NT2/D1 (cell line): ENCODE results near the gene NPLOC4.

Source experiments
- DNase-seq: peaks from one replicate; pipeline ENCODE4 v3.0.0-alpha.2; 2011; ENCODE audit warnings: low read depth, low spot score
- H3K27me3 ChIP-seq: 2 replicates; pipeline ENCODE4 v1.6.0; 2011; ENCODE audit warnings: mild to moderate bottlenecking; ENCODE audit not compliant: insufficient read length, insufficient read depth
- H3K36me3 ChIP-seq: 2 replicates; pipeline ENCODE4 v1.6.1; 2011; ENCODE audit warnings: mild to moderate bottlenecking, low read length, mixed read lengths; ENCODE audit not compliant: insufficient read depth, insufficient read length
- H3K4me1 ChIP-seq: 2 replicates; pipeline ENCODE4 v1.5.1; 2011; ENCODE audit not compliant: insufficient read depth, insufficient read length
- H3K4me3 ChIP-seq: 2 replicates; pipeline ENCODE4 v1.5.1; 2011; ENCODE audit warnings: low read depth; ENCODE audit not compliant: insufficient read length
- H3K9ac ChIP-seq: 2 replicates; pipeline ENCODE4 v1.6.0; 2011; ENCODE audit warnings: low read depth; ENCODE audit not compliant: insufficient read length
- H3K9me3 ChIP-seq: 2 replicates; pipeline ENCODE4 v1.5.1; 2011; ENCODE audit warnings: mild to moderate bottlenecking, low read length; ENCODE audit not compliant: insufficient read depth
- SUZ12 ChIP-seq: IDR thresholded peaks from 2 replicates; pipeline ENCODE4 v1.6.1; 2011; ENCODE audit not compliant: insufficient read length, insufficient read depth; ENCODE audit errors: extremely low read depth
- YY1 ChIP-seq: IDR thresholded peaks from 2 replicates; pipeline ENCODE4 v1.6.1; 2011; ENCODE audit not compliant: insufficient read length, insufficient read depth
- ZNF274 ChIP-seq: IDR thresholded peaks from 2 replicates; pipeline ENCODE4 v1.6.1; 2011; ENCODE audit warnings: mild to moderate bottlenecking, low read depth, low read length

Gene NPLOC4

DNA sequence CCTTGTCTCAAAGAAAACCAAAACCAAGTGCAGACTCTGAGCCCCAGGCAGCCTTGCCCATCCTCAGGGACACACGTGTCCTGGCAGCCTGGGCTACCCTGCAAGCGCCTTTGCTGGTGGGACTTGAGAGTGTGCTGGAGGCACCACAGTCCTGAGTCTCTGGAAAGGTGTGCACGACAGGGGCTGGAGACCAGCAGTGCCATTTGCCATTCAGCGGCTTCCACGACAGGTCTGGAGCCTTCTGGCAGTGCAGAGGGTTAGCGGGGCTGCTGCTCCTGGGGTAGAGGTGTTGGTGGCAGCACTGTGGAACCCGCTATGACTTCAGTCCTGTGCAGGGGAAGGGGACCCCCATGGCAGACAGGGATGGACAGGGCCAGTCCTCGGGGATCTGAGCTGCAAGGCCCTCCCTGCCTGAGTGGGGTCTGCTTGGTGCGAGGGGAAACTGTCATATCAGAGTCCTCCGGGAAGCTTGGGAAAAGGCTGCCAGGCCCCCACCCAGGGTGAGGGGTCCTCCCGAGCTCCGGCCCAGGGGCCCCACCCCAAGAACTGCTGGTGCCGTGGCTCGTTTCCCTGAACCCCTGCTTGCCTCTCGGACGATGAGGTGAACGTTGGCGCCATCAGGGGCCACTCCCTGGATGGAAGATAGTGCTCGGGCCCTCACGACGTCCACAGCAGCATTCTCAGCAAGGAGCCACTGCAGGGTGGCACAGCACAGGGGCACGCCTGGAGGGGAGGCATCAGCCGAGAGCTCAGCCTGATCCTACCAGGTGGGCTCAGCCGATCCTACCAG is 91.6 kb downstream of the NPLOC4 start:
- Histone ChIP-seq H3K9me3 (no peaks in the 10 kb centered on the region), H3K36me3 (peaks cover 91% of the 10 kb centered on the region)
- no peak for TF ChIP-seq YY1
- no peak for TF ChIP-seq ZNF274
- TF ChIP-seq SUZ12 = no peak

DNA sequence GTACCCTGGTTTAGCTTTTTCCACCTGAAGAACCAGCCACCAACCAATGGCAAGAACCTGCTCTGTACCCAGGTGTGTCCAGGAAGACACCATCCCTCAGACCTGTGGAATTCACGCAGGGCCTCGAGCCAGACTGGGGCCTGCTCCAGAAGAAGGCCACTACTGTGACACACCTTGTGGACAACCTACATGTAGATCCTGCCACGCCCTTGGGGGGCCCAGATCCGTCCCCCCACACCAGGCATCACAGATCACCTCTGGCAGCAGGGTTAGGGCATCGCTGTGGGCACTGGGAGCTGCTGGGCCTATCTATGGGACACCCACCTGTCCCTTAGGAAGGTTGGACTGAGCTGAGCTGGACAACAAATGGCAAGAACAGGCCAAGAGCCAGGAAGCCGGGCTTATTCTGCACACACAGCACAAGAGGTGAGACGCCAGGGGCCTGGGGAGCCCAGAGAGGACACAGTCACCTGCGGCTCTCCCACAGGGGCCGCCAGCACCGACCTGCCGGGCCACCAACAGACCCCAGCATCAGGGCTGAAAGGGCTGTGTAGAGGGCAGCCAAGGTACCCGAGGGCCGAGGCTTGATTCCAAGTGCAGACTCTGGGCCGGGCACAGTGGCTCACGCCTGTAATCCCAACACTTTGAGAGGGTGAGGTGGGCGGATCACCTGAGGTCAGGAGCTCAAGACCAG is 92.5 kb downstream of the NPLOC4 start:
- Histone ChIP-seq H3K27me3 (no peaks in the 10 kb centered on the region), H3K4me3 (no peak overlapping the region), H3K36me3 (peaks cover 91% of the 10 kb centered on the region), H3K9ac (no peak overlapping the region), H3K9me3 (no peaks in the 10 kb centered on the region), H3K4me1 (no peaks in the 10 kb centered on the region)
- no peak for TF ChIP-seq YY1
- DNase-seq = no peak

More for the DNA sequence above, 91.6 kb downstream of the NPLOC4 start:
- H3K4me1 ChIP-seq = no peaks in the 10 kb centered on the region
- no peak for DNase-seq
- no peaks in the 10 kb centered on the region for H3K27me3 ChIP-seq
- H3K9ac ChIP-seq = peak overlapping the region; percentile 32
- H3K4me3 ChIP-seq = no peak overlapping the region

DNA sequence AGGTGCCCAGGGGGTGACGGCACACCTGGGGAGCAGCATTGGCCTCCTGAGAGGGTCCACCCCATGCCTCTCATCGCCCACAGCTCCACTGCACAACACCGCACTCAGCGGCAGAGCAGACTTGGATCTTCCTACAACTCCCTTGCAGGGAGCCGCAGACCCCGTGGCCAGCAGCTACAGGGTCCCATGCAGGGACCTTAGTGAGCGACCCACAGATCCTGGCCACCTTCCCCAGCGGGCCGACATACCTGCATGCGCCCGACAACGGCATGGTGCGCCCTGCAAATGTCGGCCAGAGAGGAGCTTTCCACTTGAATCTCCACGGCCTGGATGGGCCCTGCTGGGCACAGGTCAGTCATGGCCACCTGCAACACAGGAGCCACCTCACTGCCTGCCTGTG is 93.2 kb downstream of the NPLOC4 start:
- Histone ChIP-seq H3K27me3 (no peaks in the 10 kb centered on the region), H3K4me3 (no peak overlapping the region), H3K9ac (no peak overlapping the region), H3K4me1 (no peaks in the 10 kb centered on the region), H3K9me3 (no peaks in the 10 kb centered on the region), H3K36me3 (peaks cover 92% of the 10 kb centered on the region)
- DNase-seq = no peak
- TF ChIP-seq ZNF274 (no peak), YY1 (no peak), SUZ12 (no peak)

DNA sequence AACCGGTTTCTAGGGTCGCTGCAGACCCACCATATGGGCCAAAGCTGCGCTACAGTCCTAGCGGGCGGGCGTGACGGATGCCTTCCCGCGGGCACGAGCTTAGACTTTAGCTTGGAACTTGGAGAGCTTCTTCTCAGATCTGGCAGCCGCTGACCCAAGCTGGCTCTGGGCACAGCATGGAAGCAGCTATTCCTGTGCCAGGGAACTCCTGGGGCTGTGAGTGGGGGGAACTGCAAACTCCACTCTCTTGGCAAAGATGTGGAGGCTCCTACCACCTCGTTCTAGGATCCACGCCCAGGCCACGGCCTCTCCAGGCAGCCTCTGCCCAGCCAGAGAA is 93.6 kb downstream of the NPLOC4 start:
- no peaks in the 10 kb centered on the region for H3K9me3 ChIP-seq
- H3K27me3 ChIP-seq = no peaks in the 10 kb centered on the region
- H3K4me3 ChIP-seq = no peak overlapping the region
- no peak for TF ChIP-seq SUZ12
- no peak for TF ChIP-seq ZNF274
- no peaks in the 10 kb centered on the region for H3K4me1 ChIP-seq
- DNase-seq = no peak
- peaks cover 95% of the 10 kb centered on the region for H3K36me3 ChIP-seq
- no peak overlapping the region for H3K9ac ChIP-seq

DNA sequence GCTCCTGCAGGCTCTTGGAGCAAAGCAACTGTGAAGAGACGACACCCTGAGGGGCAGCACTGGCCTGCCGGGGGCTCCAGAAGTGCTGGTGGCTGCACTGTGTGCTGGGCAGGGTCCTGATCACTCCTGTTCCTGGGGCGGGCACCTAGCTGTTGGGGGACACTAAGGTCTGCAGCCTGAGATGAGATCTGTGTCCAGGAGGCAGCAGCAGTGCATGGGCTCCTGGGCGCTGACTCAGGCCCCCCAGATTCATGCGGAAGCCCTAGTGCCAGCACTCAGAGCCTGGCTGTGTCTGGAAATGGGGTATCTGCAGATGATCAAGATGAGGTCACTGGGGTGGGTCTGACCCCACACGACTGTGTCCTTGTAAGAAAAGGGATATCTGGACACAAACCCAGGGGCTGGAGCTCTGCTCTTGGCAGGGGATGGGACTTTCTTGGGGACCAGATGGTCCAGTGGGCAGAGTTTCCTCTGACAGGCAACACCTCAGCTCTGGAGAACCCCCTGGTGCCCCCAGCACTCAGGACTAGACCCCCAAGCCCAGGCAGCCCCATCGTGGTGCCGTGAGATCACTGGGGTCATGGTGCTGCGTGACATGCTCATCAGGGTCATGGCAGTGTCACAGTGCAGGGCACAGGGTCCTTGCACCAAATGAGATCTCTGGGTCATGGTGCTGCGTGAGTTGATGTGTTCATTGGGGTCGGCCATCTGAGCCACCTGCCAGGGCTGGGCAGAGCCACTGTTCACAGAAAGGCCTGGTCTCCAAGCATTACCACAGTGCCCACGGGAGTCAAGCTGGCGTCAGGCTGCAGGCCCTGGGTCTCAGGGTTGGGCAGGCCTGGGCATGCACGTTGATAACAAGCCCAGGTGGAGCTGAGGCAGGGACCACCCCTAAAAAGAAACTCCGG is 94.2 kb downstream of the NPLOC4 start:
- Histone ChIP-seq H3K36me3 (peaks cover 95% of the 10 kb centered on the region), H3K9ac (no peak overlapping the region), H3K4me3 (no peak overlapping the region), H3K4me1 (no peaks in the 10 kb centered on the region), H3K9me3 (no peaks in the 10 kb centered on the region), H3K27me3 (no peaks in the 10 kb centered on the region)
- no peak for TF ChIP-seq ZNF274
- TF ChIP-seq YY1 = no peak
- no peak for TF ChIP-seq SUZ12
- DNase-seq = no peak

- peaks cover 85% of the 10 kb centered on the region for H3K36me3 ChIP-seq
- no peaks in the 10 kb centered on the region for H3K27me3 ChIP-seq
- TF ChIP-seq YY1 (no peak), ZNF274 (no peak), SUZ12 (no peak)
- no peak overlapping the region for H3K9ac ChIP-seq
- no peak overlapping the region for H3K4me3 ChIP-seq
- no peaks in the 10 kb centered on the region for H3K9me3 ChIP-seq
- H3K4me1 ChIP-seq = peaks cover 2% of the 10 kb centered on the region
- DNase-seq = no peak
Measured at GRCh38 chr17:81541123-81541522, 95.8 kb downstream of the NPLOC4 start.

DNA sequence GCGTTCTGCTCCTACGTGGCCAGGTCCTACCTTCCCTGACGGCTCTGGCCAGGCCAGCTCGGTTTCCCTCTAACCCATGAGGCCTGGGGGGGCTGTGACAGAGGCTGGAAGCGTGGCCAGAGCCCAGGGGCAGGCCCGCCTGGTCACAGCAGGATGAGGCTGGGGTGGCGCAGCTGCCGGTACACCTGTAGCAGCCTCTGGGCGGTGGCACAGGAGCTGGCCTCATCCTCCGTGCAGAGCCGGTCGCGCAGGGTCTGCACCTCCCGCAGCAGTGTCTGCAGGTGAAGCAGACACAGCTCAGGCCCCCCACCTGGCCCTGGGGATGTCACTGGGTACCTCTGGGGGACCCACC is 96.3 kb downstream of the NPLOC4 start:
- no peaks in the 10 kb centered on the region for H3K27me3 ChIP-seq
- H3K9me3 ChIP-seq = no peaks in the 10 kb centered on the region
- H3K36me3 ChIP-seq = peaks cover 81% of the 10 kb centered on the region
- H3K9ac ChIP-seq = no peak overlapping the region
- DNase-seq = no peak
- no peak overlapping the region for H3K4me3 ChIP-seq
- peaks cover 2% of the 10 kb centered on the region for H3K4me1 ChIP-seq
- TF ChIP-seq ZNF274 (no peak), SUZ12 (no peak), YY1 (no peak)
